ENCODE data around the gene ZRANB1.

Gene ZRANB1

GRCh38 chr10:124923684-124924083 lies 18.2 kb upstream of the ZRANB1 start:
- no peak for DNase-seq

GRCh38 chr10:124926548-124926947 lies 15.4 kb upstream of the ZRANB1 start:
- no peak for DNase-seq

- DNase-seq = no peak
Measured at GRCh38 chr10:124928087-124928486, 13.8 kb upstream of the ZRANB1 start.

GRCh38 chr10:124928545-124928944 lies 13.4 kb upstream of the ZRANB1 start:
- DNase-seq = no peak

GRCh38 chr10:124935946-124936345 lies 6.0 kb upstream of the ZRANB1 start:
- no peak for DNase-seq

GRCh38 chr10:124936813-124937212 lies 5.1 kb upstream of the ZRANB1 start:
- DNase-seq = no peak

GRCh38 chr10:124939290-124939689 lies 2.6 kb upstream of the ZRANB1 start:
- DNase-seq = no peak

- no peak for DNase-seq
Measured at GRCh38 chr10:124942317-124943169, 620 bp downstream of the ZRANB1 start.

GRCh38 chr10:124943301-124944092 lies 1.6 kb downstream of the ZRANB1 start:
- DNase-seq = no peak

- DNase-seq = no peak
Measured at GRCh38 chr10:124944982-124945381, 3.1 kb downstream of the ZRANB1 start.

- DNase-seq = no peak
Measured at GRCh38 chr10:124946945-124947344, 5.0 kb downstream of the ZRANB1 start.

GRCh38 chr10:124949543-124949942 lies 7.6 kb downstream of the ZRANB1 start:
- DNase-seq = no peak

GRCh38 chr10:124952123-124952522 lies 10.2 kb downstream of the ZRANB1 start:
- no peak for DNase-seq

- DNase-seq = no peak
Measured at GRCh38 chr10:124953421-124953820, 11.5 kb downstream of the ZRANB1 start.

- DNase-seq = no peak
Measured at GRCh38 chr10:124955243-124955642, 13.3 kb downstream of the ZRANB1 start.

- no peak for DNase-seq
Measured at GRCh38 chr10:124955868-124956267, 13.9 kb downstream of the ZRANB1 start.

GRCh38 chr10:124956764-124957163 lies 14.8 kb downstream of the ZRANB1 start:
- no peak for DNase-seq

GRCh38 chr10:124957404-124957947 lies 15.6 kb downstream of the ZRANB1 start:
- no peak for DNase-seq

- no peak for DNase-seq
Measured at GRCh38 chr10:124959564-124959963, 17.6 kb downstream of the ZRANB1 start.

GRCh38 chr10:124961248-124961570 lies 19.3 kb downstream of the ZRANB1 start:
- no peak for DNase-seq

GRCh38 chr10:124962421-124962820 lies 20.5 kb downstream of the ZRANB1 start:
- DNase-seq = no peak

- DNase-seq = no peak
Measured at GRCh38 chr10:124963866-124964720, 22.2 kb downstream of the ZRANB1 start.

- DNase-seq = no peak
Measured at GRCh38 chr10:124966008-124966407, 24.1 kb downstream of the ZRANB1 start.
